ENCODE measurements around the gene CDH12.

The CDH12 gene

GRCh38 chr5:21862986-21863385, 990.2 kb downstream of the CDH12 start:
- no peak overlapping the region for H3K4me3 ChIP-seq (ENCODE audit: low read depth, low read length)
- no peak for TF ChIP-seq CTCF (IDR thresholded peaks at IDR 0.05; ENCODE audit: insufficient read depth, low read depth, low read length, missing control alignments)
- no peak for DNase-seq (ENCODE audit: low read depth)

- no peak for DNase-seq (ENCODE audit: low read depth)
- no peak for TF ChIP-seq CTCF (IDR thresholded peaks at IDR 0.05; ENCODE audit: insufficient read depth, low read depth, low read length, missing control alignments)
Measured at GRCh38 chr5:21858441-21858840, 994.7 kb downstream of the CDH12 start.

GRCh38 chr5:21856987-21857386, 996.2 kb downstream of the CDH12 start:
- no peak for DNase-seq (ENCODE audit: low read depth)
- H3K4me3 ChIP-seq (ENCODE audit: low read depth, low read length), result no peak overlapping the region
- TF ChIP-seq CTCF (IDR thresholded peaks at IDR 0.05; ENCODE audit: insufficient read depth, low read depth, low read length, missing control alignments), result no peak

More at GRCh38 chr5:21858441-21858840, 994.7 kb downstream of the CDH12 start:
- H3K4me3 ChIP-seq (ENCODE audit: low read depth, low read length), result no peak overlapping the region

- no peak overlapping the region for H3K4me3 ChIP-seq (ENCODE audit: low read depth, low read length)
- TF ChIP-seq CTCF (IDR thresholded peaks at IDR 0.05; ENCODE audit: insufficient read depth, low read depth, low read length, missing control alignments), result no peak
- no peak for DNase-seq (ENCODE audit: low read depth)
Measured at GRCh38 chr5:21847300-21847699, 1005.8 kb downstream of the CDH12 start.

GRCh38 chr5:21844960-21845359, 1008.2 kb downstream of the CDH12 start:
- no peak for TF ChIP-seq CTCF (IDR thresholded peaks at IDR 0.05; ENCODE audit: insufficient read depth, low read depth, low read length, missing control alignments)
- no peak overlapping the region for H3K4me3 ChIP-seq (ENCODE audit: low read depth, low read length)
- DNase-seq (ENCODE audit: low read depth), result no peak

GRCh38 chr5:21834863-21835262, 1018.3 kb downstream of the CDH12 start:
- no peak for TF ChIP-seq CTCF (IDR thresholded peaks at IDR 0.05; ENCODE audit: insufficient read depth, low read depth, low read length, missing control alignments)
- no peak overlapping the region for H3K4me3 ChIP-seq (ENCODE audit: low read depth, low read length)
- DNase-seq (ENCODE audit: low read depth), result no peak

GRCh38 chr5:21831145-21831787, 1021.9 kb downstream of the CDH12 start:
- peak; percentile 6 for DNase-seq (ENCODE audit: low read depth)
- no peak for TF ChIP-seq CTCF (IDR thresholded peaks at IDR 0.05; ENCODE audit: insufficient read depth, low read depth, low read length, missing control alignments)
- no peak overlapping the region for H3K4me3 ChIP-seq (ENCODE audit: low read depth, low read length)
